HG02943 (cell line): ENCODE results near the gene ZNF727.
"Not testable (repeated sequence)": the region's sequence is repeated elsewhere in the genome, so short reads cannot be mapped to it uniquely, and the experiment has no call there.

Experiments used
- ATAC-seq: cut with Tn5 transposase; IDR thresholded peaks from one replicate; pipeline ENCODE4 v1.9.1; 2021; ENCODE audit warnings: mild to moderate bottlenecking, low read depth, moderate library complexity; ENCODE audit not compliant: unreplicated experiment

Gene ZNF727

DNA sequence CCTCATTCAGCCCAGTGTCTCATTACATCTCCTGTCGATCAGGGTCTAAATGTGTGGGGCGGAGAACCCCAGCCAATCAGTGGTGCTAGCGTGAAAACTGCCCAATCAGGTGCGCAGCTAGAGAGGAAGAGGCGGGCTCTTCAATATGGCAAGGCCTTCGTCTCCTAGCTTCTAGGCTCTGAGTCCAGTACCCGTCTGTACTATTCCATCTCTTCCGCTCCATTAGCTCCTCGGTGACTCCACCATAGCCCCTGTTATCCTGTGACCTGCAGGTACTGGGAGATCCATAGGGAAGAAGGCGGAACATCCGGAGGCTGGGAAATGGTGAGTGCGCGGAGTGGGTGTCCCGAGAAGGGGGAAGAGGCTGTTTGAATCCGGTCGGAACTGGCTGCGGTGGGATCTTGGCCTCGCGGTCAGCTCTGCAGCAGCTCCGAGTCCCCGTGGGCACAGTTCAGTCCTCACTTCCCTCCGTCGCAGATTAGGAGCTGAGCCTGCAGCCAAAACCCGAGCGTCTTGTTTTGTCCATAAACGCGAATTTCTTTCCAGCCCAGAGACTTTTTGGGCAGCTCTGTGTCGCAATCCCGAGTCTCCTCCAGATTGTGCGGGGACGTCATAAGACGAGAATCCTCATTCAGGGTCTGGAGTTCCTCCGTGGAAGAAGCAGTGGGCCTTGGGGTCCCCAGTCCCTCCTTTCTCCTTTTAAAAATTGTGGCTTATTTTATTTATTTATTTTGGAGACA lies at the start of gene ZNF727:
ZNF727 (plus strand) TSS at position 134 of the 740 bp plus-strand sequence; CDS start at position 322, 188 bp downstream.
- ATAC-seq, result no peak

GRCh38 chr7:63998549-63998948 lies 46.7 kb upstream of the ZNF727 start, which contains the start of gene ZNF722:
TSS of gene ZNF722 (plus strand) at chr7:63998849. CDS start at chr7:63998962, 113 bp downstream.
- ATAC-seq, result no peak

DNA sequence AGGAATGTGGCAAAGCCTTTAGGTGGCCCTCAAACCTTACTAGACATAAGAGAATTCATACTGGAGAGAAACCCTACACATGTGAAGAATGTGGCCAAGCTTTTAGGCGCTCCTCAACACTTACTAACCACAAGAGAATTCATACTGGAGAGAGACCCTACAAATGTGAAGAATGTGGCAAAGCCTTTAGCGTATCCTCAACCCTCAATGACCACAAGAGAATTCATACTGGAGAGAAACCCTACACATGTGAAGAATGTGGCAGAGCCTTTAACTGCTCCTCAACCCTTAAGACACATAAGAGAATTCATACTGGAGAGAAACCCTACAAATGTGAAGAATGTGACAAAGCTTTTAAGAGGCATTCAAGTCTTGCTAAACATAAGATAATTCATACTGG lies 29.7 kb upstream of the ZNF727 start:
- ATAC-seq, result not testable (repeated sequence)

GRCh38 chr7:64035388-64035787 lies 9.8 kb upstream of the ZNF727 start:
- no peak for ATAC-seq

GRCh38 chr7:64037095-64037494 lies 8.1 kb upstream of the ZNF727 start:
- no peak for ATAC-seq

GRCh38 chr7:64046041-64046389 lies 781 bp downstream of the ZNF727 start:
- ATAC-seq, result no peak

DNA sequence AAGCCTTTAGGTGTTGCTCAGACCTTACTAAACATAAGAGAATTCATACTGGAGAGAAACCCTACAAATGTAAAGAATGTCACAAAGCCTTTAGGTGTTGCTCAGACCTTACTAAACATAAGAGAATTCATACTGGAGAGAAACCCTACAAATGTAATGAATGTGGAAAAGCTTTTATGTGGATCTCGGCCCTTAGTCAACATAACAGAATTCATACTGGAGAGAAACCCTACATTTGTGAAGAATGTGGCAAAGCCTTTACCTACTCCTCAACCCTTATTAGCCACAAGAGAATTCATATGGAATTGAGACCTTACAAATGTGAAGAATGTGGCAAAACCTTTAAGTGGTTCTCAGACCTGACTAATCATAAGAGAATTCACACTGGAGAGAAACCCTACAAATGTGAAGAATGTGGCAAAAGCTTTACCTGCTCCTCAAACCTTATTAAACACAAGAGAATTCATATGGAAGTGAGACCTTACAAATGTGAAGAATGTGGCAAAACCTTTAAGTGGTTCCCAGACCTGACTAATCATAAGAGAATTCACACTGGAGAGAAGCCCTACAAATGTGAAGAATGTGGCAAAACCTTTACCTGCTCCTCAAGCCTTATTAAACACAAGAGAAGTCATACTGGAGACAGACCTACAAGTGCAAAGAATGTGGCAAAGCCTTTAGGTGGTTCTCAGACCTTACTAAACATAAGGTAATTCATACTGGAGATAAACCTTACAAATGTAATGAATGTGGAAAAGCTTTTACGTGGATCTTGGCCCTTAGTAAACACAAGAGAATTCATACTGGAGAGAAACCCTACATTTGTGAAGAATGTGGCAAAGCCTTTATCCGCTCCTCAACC lies 32.8 kb downstream of the ZNF727 start:
- ATAC-seq, result not testable (repeated sequence)

DNA sequence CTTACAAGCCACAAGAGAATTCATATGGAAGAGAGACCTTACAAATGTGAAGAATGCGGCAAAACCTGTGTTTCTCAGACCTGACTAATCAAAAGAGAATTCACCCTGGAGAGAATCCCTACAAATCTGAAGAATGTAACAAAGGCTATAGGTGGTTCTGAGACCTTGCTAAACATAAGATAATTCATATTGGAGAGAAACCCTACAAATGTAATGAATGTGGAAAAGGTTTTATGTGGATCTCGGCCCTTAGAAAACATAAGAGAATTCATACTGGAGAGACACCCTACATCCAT lies 33.4 kb downstream of the ZNF727 start:
- ATAC-seq, result no peak

DNA sequence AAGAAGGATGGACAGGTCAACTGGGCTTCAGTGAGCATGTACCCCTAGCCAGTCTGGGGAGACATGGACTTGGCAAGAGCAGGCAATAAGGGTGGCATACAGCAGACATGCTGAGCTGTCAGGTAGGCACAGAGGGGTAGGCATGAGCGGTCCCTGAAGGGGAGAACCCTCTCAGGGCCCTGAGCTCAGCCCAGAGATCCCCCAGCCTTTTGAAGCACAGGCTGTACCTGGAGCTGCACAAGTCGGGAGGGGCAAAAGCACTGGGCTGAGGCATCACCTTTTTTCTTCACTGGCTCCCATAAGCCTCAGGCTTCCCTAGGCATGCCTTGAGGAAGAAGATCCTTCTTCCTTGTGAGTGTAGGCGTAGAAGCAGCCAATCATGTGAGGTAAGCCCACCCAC lies 42.3 kb downstream of the ZNF727 start:
- no peak for ATAC-seq

- not testable (repeated sequence) for ATAC-seq
These were observed 43.6 kb downstream of the ZNF727 start for GRCh38 chr7:64088863-64089262.
